Ascending aorta (tissue), 2 donors: ENCODE measurements around the gene DNAJB6. TPM values are rescaled to one million over a fixed set of nuclear protein-coding genes. Genes with fewer than 3 reads are reported as not detected.

Experiments
- DNase-seq, 2 donors: peaks; one replicate each; pipeline ENCODE4 v3.0.0-alpha.2; 2019; ENCODE audit warnings: low spot score in 2 of 2
- H3K27ac ChIP-seq, 2 donors: fragments of 200-600 bp; sonication (generic); one replicate each; pipeline ENCODE4 v1.5.1; 2016 to 2017; ENCODE audit warnings: mild to moderate bottlenecking in 1 of 2
- H3K27me3 ChIP-seq: fragments of 200-600 bp; sonication (generic); one replicate; pipeline ENCODE4 v1.5.1; 2017
- H3K36me3 ChIP-seq, 2 donors: fragments of 200-600 bp; sonication (generic); one replicate each; pipeline ENCODE4 v1.5.1; 2016
- H3K4me1 ChIP-seq, 2 donors: fragments of 200-600 bp; sonication (generic); one replicate each; pipeline ENCODE4 v1.5.1; 2016 to 2017; ENCODE audit warnings: mild to moderate bottlenecking in 1 of 2
- H3K4me3 ChIP-seq, 2 donors: fragments of 200-600 bp; sonication (generic); one replicate each; pipeline ENCODE4 v1.5.1; 2016 to 2017; ENCODE audit warnings: mild to moderate bottlenecking in 1 of 2
- H3K9me3 ChIP-seq, 2 donors: fragments of 200-600 bp; sonication (generic); one replicate each; pipeline ENCODE4 v1.5.1; 2016
- intact Hi-C: fragments of 100-400 bp; cut with DNase I; formaldehyde crosslinking; loops from one replicate; pipeline ENCODE4 v1.15.1; 2023
- total RNA-seq: library from RNA; depleted of rRNA; stranded (reverse); fragments of >200 nt; gene quantifications from one replicate; pipeline ENCODE4 v1.1.0, GENCODE V29; 2016
- TF ChIP-seq, protein P1 (sequence below), 3 experiments: fragments of 200-600 bp in 2 of 3; fragments of 450-650 bp in 1 of 3; sonication (generic) in 2 of 3; IDR thresholded peaks; one replicate each; pipeline ENCODE4 v1.5.1; 2016 to 2019; ENCODE audit warnings: antibody characterized with exemption in 3 of 3, mild to moderate bottlenecking in 1 of 3, moderate library complexity in 1 of 3

DNAJB6 gene
- total RNA-seq, 1 donor from 2014 or later: 79.1 TPM

- Histone ChIP-seq H3K36me3 (peaks cover 31 to 39% of the 10 kb centered on the region in 2 donors), H3K4me3 (no peak overlapping the region), H3K9me3 (no peaks in the 10 kb centered on the region), H3K4me1 (peaks cover 4 to 10% of the 10 kb centered on the region in 2 donors), H3K27ac (no peak overlapping the region), H3K27me3 (no peaks in the 10 kb centered on the region)
- TF ChIP-seq, protein P1, sequence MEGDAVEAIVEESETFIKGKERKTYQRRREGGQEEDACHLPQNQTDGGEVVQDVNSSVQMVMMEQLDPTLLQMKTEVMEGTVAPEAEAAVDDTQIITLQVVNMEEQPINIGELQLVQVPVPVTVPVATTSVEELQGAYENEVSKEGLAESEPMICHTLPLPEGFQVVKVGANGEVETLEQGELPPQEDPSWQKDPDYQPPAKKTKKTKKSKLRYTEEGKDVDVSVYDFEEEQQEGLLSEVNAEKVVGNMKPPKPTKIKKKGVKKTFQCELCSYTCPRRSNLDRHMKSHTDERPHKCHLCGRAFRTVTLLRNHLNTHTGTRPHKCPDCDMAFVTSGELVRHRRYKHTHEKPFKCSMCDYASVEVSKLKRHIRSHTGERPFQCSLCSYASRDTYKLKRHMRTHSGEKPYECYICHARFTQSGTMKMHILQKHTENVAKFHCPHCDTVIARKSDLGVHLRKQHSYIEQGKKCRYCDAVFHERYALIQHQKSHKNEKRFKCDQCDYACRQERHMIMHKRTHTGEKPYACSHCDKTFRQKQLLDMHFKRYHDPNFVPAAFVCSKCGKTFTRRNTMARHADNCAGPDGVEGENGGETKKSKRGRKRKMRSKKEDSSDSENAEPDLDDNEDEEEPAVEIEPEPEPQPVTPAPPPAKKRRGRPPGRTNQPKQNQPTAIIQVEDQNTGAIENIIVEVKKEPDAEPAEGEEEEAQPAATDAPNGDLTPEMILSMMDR (IDR thresholded peaks at IDR 0.05): no peak
- DNase-seq: peak in 1 of 2 donors; percentile 42
- intact Hi-C loops: no loop called here
These were observed 54.4 kb downstream of the DNAJB6 start for GRCh38 chr7:157391036-157391710.

DNA sequence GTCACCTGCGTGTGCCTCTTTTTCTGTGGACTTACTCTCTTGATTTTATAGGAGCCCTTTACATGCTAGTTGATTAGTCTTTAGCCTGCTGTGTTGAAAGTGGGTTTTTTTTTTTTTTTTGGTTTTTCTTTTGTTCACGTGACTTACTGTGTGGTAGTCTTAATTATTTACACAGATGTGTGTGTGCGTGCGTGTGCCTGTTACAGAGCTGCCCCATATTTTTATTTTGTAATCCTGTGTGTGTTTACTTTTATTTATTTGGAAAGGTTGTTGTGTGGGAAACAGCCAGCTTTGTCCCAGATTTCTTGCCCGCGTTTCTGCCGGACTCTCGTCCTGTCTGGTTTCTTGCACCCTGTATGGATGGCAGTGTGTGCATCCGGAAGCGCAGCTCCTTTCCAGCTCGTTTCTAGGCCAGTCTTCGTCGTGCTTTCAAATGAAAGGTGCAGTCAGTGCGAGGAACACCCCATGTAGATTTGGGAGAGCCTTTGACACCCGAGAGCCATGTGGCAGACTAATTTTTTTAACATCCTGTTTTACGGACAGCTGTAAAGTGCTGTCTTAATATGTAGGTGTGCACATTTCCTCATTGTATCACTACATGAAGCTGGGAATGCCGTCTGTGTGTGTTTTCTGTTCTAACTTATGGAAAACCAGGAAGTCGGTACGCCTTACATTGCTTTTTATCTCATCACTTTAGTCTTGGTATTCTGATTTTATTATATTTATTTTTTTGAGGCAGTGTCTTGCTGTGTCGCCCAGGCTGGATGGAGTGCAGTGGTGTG lies 55.6 kb downstream of the DNAJB6 start:
- no peaks in the 10 kb centered on the region for H3K9me3 ChIP-seq
- no peak for DNase-seq
- TF ChIP-seq, protein P1 (IDR thresholded peaks at IDR 0.05): no peak
- no peak overlapping the region for H3K27ac ChIP-seq
- no peak overlapping the region for H3K4me3 ChIP-seq
- peaks cover 28 to 48% of the 10 kb centered on the region in 2 donors for H3K36me3 ChIP-seq
- H3K4me1 ChIP-seq: peaks cover under 1 to 3% of the 10 kb centered on the region in 2 donors
- intact Hi-C loops: no loop called here
- no peaks in the 10 kb centered on the region for H3K27me3 ChIP-seq

- Histone ChIP-seq H3K27me3 (no peaks in the 10 kb centered on the region), H3K36me3 (peaks cover 19 to 44% of the 10 kb centered on the region in 2 donors), H3K27ac (no peak overlapping the region), H3K4me3 (no peak overlapping the region), H3K9me3 (no peaks in the 10 kb centered on the region), H3K4me1 (peaks cover 12 to 15% of the 10 kb centered on the region in 2 donors)
- no peak for DNase-seq
- intact Hi-C loops: loop anchor here (5.0 kb wide), 1 partner anchor 257 kb away; the partner anchor contains the start of gene UBE3C
- TF ChIP-seq, protein P1 (IDR thresholded peaks at IDR 0.05): no peak
These were observed 57.7 kb downstream of the DNAJB6 start for GRCh38 chr7:157394246-157395191.

DNA sequence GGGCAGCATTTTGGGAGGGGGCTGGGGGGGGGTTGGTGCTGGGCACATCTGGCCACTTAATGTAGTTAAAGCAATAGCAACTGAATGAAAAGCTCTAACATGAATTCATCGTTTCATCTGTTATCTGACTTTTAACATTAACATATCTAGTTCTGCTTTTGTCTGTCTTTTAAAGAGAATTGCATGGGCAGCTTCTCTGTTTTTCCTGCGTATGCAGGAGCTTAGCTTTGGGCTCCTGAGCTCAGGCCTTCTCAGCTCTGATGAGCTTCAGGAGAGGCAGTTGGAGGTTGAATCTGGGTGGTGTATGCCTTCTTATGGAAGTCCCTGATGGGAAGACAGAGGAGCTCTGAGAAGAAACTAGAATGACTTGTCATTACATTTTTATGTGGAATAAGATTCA lies 58.4 kb downstream of the DNAJB6 start:
- H3K27ac ChIP-seq: no peak overlapping the region
- H3K36me3 ChIP-seq: peaks cover 18 to 47% of the 10 kb centered on the region in 2 donors
- intact Hi-C loops: loop anchor here (5.0 kb wide), 1 partner anchor 258 kb away; the partner anchor contains the start of gene UBE3C
- no peaks in the 10 kb centered on the region for H3K27me3 ChIP-seq
- H3K4me3 ChIP-seq: no peak overlapping the region
- TF ChIP-seq, protein P1 (IDR thresholded peaks at IDR 0.05): no peak
- no peak for DNase-seq
- no peaks in the 10 kb centered on the region for H3K9me3 ChIP-seq
- peaks cover 12 to 15% of the 10 kb centered on the region in 2 donors for H3K4me1 ChIP-seq
